ENCODE measurements around the gene RAD1.

Gene RAD1

GRCh38 chr5:34905564-34905963 lies 9.7 kb downstream of the RAD1 start:
- no peaks in the 10 kb centered on the region for H3K27me3 ChIP-seq (ENCODE audit: insufficient read depth, poor library complexity, severe bottlenecking)
- H3K4me3 ChIP-seq (ENCODE audit: severe bottlenecking) = no peak overlapping the region
- peak; percentile 73 for TF ChIP-seq CTCF (IDR thresholded peaks at IDR 0.05; ENCODE audit: poor library complexity, severe bottlenecking)
- no peaks in the 10 kb centered on the region for H3K4me1 ChIP-seq (ENCODE audit: insufficient read depth, poor library complexity, severe bottlenecking)
- DNase-seq (ENCODE audit: low spot score) (no peak), ATAC-seq (ENCODE audit: low read depth) (no peak)
- no peak overlapping the region for H3K27ac ChIP-seq (ENCODE audit: poor library complexity, severe bottlenecking)
- peaks cover 78% of the 10 kb centered on the region for H3K36me3 ChIP-seq (ENCODE audit: low read depth)
- no peaks in the 10 kb centered on the region for H3K9me3 ChIP-seq (ENCODE audit: severe bottlenecking)

DNA sequence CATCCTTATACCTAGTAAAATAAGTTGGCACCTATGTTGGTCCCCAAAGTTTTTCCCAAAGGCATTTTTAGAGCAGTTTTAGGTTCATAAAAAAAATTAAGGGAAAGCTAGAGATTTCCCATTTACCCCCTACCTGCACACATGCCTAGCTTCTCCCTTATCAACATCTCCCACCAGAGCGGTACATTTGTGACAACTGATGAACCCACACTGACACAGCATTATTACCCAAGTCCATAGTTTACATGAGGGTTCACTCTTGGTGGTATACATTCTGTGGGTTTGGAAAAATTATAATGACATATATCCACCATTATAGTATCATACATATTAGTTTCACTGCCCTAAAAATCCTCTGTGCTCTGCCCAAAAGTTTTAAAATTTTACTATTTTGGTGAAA lies 12.0 kb downstream of the RAD1 start:
- H3K9me3 ChIP-seq (ENCODE audit: severe bottlenecking) = no peaks in the 10 kb centered on the region
- H3K4me3 ChIP-seq (ENCODE audit: severe bottlenecking) = no peak overlapping the region
- no peak for ATAC-seq (ENCODE audit: low read depth)
- no peak overlapping the region for H3K27ac ChIP-seq (ENCODE audit: poor library complexity, severe bottlenecking)
- H3K36me3 ChIP-seq (ENCODE audit: low read depth) = peaks cover 56% of the 10 kb centered on the region
- no peak for DNase-seq (ENCODE audit: low spot score)
- no peaks in the 10 kb centered on the region for H3K4me1 ChIP-seq (ENCODE audit: insufficient read depth, poor library complexity, severe bottlenecking)
- no peaks in the 10 kb centered on the region for H3K27me3 ChIP-seq (ENCODE audit: insufficient read depth, poor library complexity, severe bottlenecking)
- TF ChIP-seq CTCF (IDR thresholded peaks at IDR 0.05; ENCODE audit: poor library complexity, severe bottlenecking) = no peak

DNA sequence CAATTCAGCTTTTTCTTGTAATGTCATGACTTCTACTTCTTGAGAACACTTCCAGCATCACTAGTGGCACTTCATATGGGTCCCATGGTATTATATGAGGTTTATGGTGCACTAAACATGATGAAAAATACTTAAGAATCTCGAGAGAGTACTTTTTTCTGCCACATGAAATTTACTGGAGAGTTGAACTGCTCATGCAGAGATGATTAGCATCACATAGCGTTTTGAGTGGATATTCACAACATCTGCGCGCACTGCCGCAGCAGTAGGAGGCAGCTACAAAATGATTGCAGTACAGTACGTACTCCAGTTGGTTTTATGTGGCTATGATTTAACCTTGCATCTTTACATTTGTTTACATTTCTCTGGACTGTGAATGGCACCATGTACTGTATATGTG lies 14.7 kb downstream of the RAD1 start:
- Histone ChIP-seq H3K4me1 (ENCODE audit: insufficient read depth, poor library complexity, severe bottlenecking) (peaks cover 6% of the 10 kb centered on the region), H3K27ac (ENCODE audit: poor library complexity, severe bottlenecking) (no peak overlapping the region), H3K27me3 (ENCODE audit: insufficient read depth, poor library complexity, severe bottlenecking) (no peaks in the 10 kb centered on the region), H3K4me3 (ENCODE audit: severe bottlenecking) (no peak overlapping the region), H3K36me3 (ENCODE audit: low read depth) (peaks cover 32% of the 10 kb centered on the region), H3K9me3 (ENCODE audit: severe bottlenecking) (no peaks in the 10 kb centered on the region)
- DNase-seq (ENCODE audit: low spot score) (no peak), ATAC-seq (ENCODE audit: low read depth) (no peak)
- TF ChIP-seq CTCF (IDR thresholded peaks at IDR 0.05; ENCODE audit: poor library complexity, severe bottlenecking) = no peak

DNA sequence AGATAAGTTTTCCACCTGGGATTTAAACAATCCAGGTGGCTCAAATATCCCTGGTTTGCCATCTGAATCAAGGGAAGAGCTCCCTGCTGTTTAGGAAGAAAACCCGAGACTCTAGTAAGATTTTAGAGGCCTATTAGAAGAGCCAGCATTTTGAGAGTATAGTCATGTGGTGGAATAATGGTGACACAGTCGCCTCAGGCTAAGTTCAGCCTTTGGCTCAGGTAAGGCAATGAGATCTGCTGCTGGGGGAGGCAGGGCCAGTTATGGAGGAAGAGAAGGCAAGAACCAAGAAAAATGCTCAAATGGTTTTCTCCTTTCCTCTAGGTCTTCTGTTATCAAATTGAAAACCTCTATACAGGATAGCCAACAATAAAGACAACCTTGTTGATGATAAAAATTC lies 16.2 kb downstream of the RAD1 start:
- Histone ChIP-seq H3K4me3 (ENCODE audit: severe bottlenecking) (no peak overlapping the region), H3K27me3 (ENCODE audit: insufficient read depth, poor library complexity, severe bottlenecking) (no peaks in the 10 kb centered on the region), H3K9me3 (ENCODE audit: severe bottlenecking) (no peaks in the 10 kb centered on the region), H3K27ac (ENCODE audit: poor library complexity, severe bottlenecking) (no peak overlapping the region), H3K4me1 (ENCODE audit: insufficient read depth, poor library complexity, severe bottlenecking) (peaks cover 6% of the 10 kb centered on the region), H3K36me3 (ENCODE audit: low read depth) (peaks cover 19% of the 10 kb centered on the region)
- no peak for TF ChIP-seq CTCF (IDR thresholded peaks at IDR 0.05; ENCODE audit: poor library complexity, severe bottlenecking)
- ATAC-seq (ENCODE audit: low read depth) (no peak), DNase-seq (ENCODE audit: low spot score) (no peak)

- TF ChIP-seq CTCF (IDR thresholded peaks at IDR 0.05; ENCODE audit: poor library complexity, severe bottlenecking) = peak; percentile 96
- no peaks in the 10 kb centered on the region for H3K27me3 ChIP-seq (ENCODE audit: insufficient read depth, poor library complexity, severe bottlenecking)
- no peak overlapping the region for H3K27ac ChIP-seq (ENCODE audit: poor library complexity, severe bottlenecking)
- DNase-seq (ENCODE audit: low spot score) (no peak), ATAC-seq (ENCODE audit: low read depth) (peak; percentile 84)
- no peaks in the 10 kb centered on the region for H3K9me3 ChIP-seq (ENCODE audit: severe bottlenecking)
- no peak overlapping the region for H3K4me3 ChIP-seq (ENCODE audit: severe bottlenecking)
- peaks cover 15% of the 10 kb centered on the region for H3K36me3 ChIP-seq (ENCODE audit: low read depth)
- peaks cover 6% of the 10 kb centered on the region for H3K4me1 ChIP-seq (ENCODE audit: insufficient read depth, poor library complexity, severe bottlenecking)
These were observed 16.9 kb downstream of the RAD1 start for GRCh38 chr5:34898258-34898895.
